T-cell (primary cell): Measurements from ENCODE around the gene FRMD3. TPM values are rescaled to one million over a fixed set of nuclear protein-coding genes. Genes with fewer than 3 reads are reported as not detected.

Experiments used
- ATAC-seq, 4 experiments: fragments of 200-7000 bp in 3 of 4; fragments of 150-1000 bp in 1 of 4; cut with Tn5 transposase; replicated peaks in 1 of 4; 1 replicate in 3 of 4; 2 replicates in 1 of 4; pipeline ENCODE4 v1.10.0; 2021; ENCODE audit warnings: moderate library complexity in 3 of 4, mild to moderate bottlenecking in 2 of 4, moderate number of reproducible peaks in 1 of 4
- CTCF ChIA-PET, 2 donors: fragments of 300-600 bp; sonication (Branson Sonifier 250); formaldehyde crosslinking; loops; one replicate each; lab custom pipeline; 2022; ENCODE audit warnings: antibody characterized with exemption in 2 of 2; lab: Charles Lee
- POLR2A ChIA-PET, 2 donors: fragments of 300-600 bp; sonication (Branson Sonifier 250); formaldehyde crosslinking; loops; one replicate each; lab custom pipeline; 2022; ENCODE audit warnings: antibody characterized with exemption in 2 of 2; lab: Charles Lee
- DNase-seq, 35 experiments: peaks; one replicate each; pipeline versions ENCODE4 v3.0.0 to v3.0.0-alpha.2; 2013 to 2023
- H3K27ac ChIP-seq: one replicate; pipeline ENCODE4 v1.5.1; 2013; ENCODE audit warnings: low read length
- H3K27me3 ChIP-seq, 2 experiments: replicated peaks in 1 of 2; 1 replicate in 1 of 2; 2 replicates in 1 of 2; pipeline versions ENCODE4 v1.6.1 to v1.7.0; 2013; ENCODE audit warnings: low read length in 1 of 2, mixed read lengths in 1 of 2; ENCODE audit not compliant: control insufficient read depth in 2 of 2, insufficient read depth in 2 of 2; ENCODE audit errors: extremely low read depth in 1 of 2
- H3K36me3 ChIP-seq, 2 donors: 1 replicate in 1 of 2; 2 replicates in 1 of 2; pipeline versions ENCODE4 v1.6.1 to v1.7.0; 2013; ENCODE audit warnings: low read length in 1 of 2; ENCODE audit not compliant: control insufficient read depth in 2 of 2, insufficient read depth in 1 of 2; ENCODE audit errors: extremely low read depth in 1 of 2
- H3K4me1 ChIP-seq, 2 experiments: 1 replicate in 1 of 2; 2 replicates in 1 of 2; pipeline versions ENCODE4 v1.6.1 to v1.7.0; 2013; ENCODE audit warnings: low read length in 2 of 2, mixed read lengths in 1 of 2; ENCODE audit not compliant: insufficient read depth in 2 of 2, control insufficient read depth in 1 of 2; ENCODE audit errors: extremely low read depth in 1 of 2
- H3K4me3 ChIP-seq, 2 donors: 1 replicate in 1 of 2; 2 replicates in 1 of 2; pipeline versions ENCODE4 v1.5.1 to v1.7.0; 2013; ENCODE audit warnings: mild to moderate bottlenecking in 2 of 2, low read length in 1 of 2, moderate library complexity in 1 of 2; ENCODE audit not compliant: control insufficient read depth in 1 of 2; ENCODE audit errors: extremely low read depth in 1 of 2
- H3K9me3 ChIP-seq: 2 replicates; pipeline ENCODE4 v1.7.0; 2013
- H3K27ac Mint-ChIP-seq, 2 donors: one replicate each; pipeline ENCODE4 v1.8.0; 2020 to 2021; ENCODE audit warnings: mild to moderate bottlenecking in 2 of 2, mixed read lengths in 2 of 2
- H3K27me3 Mint-ChIP-seq, 2 donors: one replicate each; pipeline ENCODE4 v1.8.0; 2021 to 2022; ENCODE audit warnings: mixed read lengths in 2 of 2
- H3K36me3 Mint-ChIP-seq: one replicate; pipeline ENCODE4 v1.8.0; 2021; ENCODE audit warnings: mixed read lengths
- H3K4me1 Mint-ChIP-seq, 3 donors: one replicate each; pipeline ENCODE4 v1.8.0; 2020 to 2022; ENCODE audit warnings: mixed read lengths in 3 of 3, mild to moderate bottlenecking in 1 of 3
- H3K4me3 Mint-ChIP-seq, 3 donors: one replicate each; pipeline ENCODE4 v1.8.0; 2020 to 2022; ENCODE audit warnings: mild to moderate bottlenecking in 3 of 3, mixed read lengths in 3 of 3, moderate library complexity in 3 of 3
- H3K9me3 Mint-ChIP-seq, 3 donors: one replicate each; pipeline ENCODE4 v1.8.0; 2020 to 2022; ENCODE audit warnings: mixed read lengths in 3 of 3
- WGBS: methylation state at CpG from one replicate; pipeline ENCODE4 v1.1.5; 2013; ENCODE audit warnings: missing lambda C conversion rate; ENCODE audit not compliant: insufficient coverage; 5-methylcytosine and 5-hydroxymethylcytosine counted together
- total RNA-seq, 35 experiments: library from RNA in 6 of 35; stranded (reverse) in 6 of 35; fragments of 120-200 nt in 1 of 35; gene quantifications; one replicate each; pipeline versions ENCODE4 v1.2.1 to v1.2.4 and lab custom pipeline; 2013 to 2026

Gene FRMD3
- total RNA-seq, 5 donors from 2014 or later (not counting 1 experiment from before 2014, with no cell fraction given), result 0.35 to 1.2 (median 0.55) TPM

DNA sequence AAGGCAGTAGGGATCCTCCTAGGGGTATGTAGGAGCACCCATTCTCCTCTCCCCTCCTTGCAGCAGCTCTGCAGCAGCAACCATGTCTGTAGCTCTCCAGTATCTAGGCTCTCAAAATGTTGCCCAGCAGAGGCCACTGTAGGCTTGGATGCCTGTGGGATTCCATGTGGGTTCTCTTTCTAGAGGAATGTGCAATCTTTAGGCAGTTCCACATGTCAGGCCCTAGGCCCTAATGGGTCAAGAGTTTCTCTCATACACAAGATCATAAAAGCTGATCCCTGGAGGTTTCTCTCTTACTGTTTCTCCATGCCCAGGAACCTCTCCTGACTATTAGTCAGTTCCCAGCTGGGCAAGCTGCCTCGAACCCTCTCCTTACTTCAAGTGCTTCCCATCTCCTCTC, 215.8 kb downstream of the FRMD3 start:
- H3K27me3 Mint-ChIP-seq, result peaks cover 0 to 8% of the 10 kb centered on the region in 2 donors
- Histone ChIP-seq H3K36me3 (no peaks in the 10 kb centered on the region), H3K4me1 (no peaks in the 10 kb centered on the region), H3K4me3 (no peak overlapping the region), H3K9me3 (no peaks in the 10 kb centered on the region), H3K27ac (no peak overlapping the region), H3K27me3 (no peaks in the 10 kb centered on the region)
- no peak overlapping the region for H3K4me3 Mint-ChIP-seq
- ATAC-seq, result no peak
- no peaks in the 10 kb centered on the region for H3K4me1 Mint-ChIP-seq
- ChIA-PET CTCF (interaction anchor here in 1 of 2 donors (0.5 kb wide), 1 partner anchor 89 kb away, joined by 3 read pairs; no protein-coding TSS in a partner anchor), POLR2A (no interaction called here)
- H3K36me3 Mint-ChIP-seq, result peaks cover 8% of the 10 kb centered on the region
- peaks cover 6 to 15% (median 9%) of the 10 kb centered on the region in 3 donors for H3K9me3 Mint-ChIP-seq
- 100% methylated on average over 1 of the region's 1 CpG for WGBS
- no peak overlapping the region for H3K27ac Mint-ChIP-seq
- DNase-seq, result no peak

DNA sequence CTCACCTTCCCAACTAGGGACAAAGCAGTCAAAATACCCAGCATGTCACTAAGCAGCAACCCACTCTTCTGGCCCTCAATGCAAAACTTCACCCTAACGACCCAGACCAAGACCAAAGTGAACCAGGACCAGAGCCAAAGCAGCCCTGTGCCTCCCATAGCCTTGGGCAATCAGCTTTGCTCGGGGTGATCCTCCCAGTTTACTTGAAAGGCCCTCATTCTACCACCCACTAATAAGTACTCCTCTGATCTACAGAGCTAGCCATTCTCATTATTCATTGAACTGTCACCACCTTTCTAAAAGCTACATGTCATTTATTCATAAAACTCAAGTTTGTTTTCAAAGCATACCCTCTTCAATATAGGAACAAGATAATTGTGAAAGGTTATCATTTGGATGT, 221.0 kb downstream of the FRMD3 start:
- H3K4me1 Mint-ChIP-seq, result no peaks in the 10 kb centered on the region
- ChIA-PET POLR2A (no interaction called here), CTCF (interaction anchor here in 1 of 2 donors (0.7 kb wide), 1 partner anchor 11 kb away, joined by 5 read pairs; no protein-coding TSS in a partner anchor)
- Histone ChIP-seq H3K4me3 (no peak overlapping the region), H3K27ac (no peak overlapping the region), H3K36me3 (no peaks in the 10 kb centered on the region), H3K27me3 (no peaks in the 10 kb centered on the region), H3K9me3 (no peaks in the 10 kb centered on the region), H3K4me1 (no peaks in the 10 kb centered on the region)
- 40% methylated on average over 2 of the region's 2 CpGs for WGBS
- H3K27me3 Mint-ChIP-seq, result peaks cover 0 to 8% of the 10 kb centered on the region in 2 donors
- no peaks in the 10 kb centered on the region for H3K36me3 Mint-ChIP-seq
- H3K9me3 Mint-ChIP-seq, result peaks cover 0 to 15% (median 5%) of the 10 kb centered on the region in 3 donors
- DNase-seq (no peak), ATAC-seq (no peak)
- no peak overlapping the region for H3K4me3 Mint-ChIP-seq
- no peak overlapping the region for H3K27ac Mint-ChIP-seq

DNA sequence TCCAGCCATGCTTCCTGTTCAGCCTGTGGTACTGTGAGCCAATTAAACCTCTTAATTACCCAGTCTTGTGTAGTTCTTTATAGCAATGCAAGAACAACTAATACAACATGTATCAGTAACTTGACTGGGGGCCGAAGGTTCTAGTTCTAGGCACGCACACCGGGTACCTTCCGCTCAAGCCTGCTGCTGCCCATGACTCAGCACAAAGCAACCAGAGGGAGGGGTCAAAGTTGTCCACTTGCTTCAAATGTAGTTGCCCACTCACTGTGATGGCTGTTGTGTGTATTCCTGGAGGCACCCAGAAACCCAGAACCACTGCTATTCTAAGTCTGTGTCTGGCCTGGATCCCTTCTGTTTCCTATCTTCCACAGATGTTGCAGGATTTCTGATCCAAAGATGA, 222.6 kb downstream of the FRMD3 start:
- Mint-ChIP-seq H3K4me3 (no peak overlapping the region), H3K36me3 (no peaks in the 10 kb centered on the region), H3K27ac (no peak overlapping the region), H3K4me1 (no peaks in the 10 kb centered on the region), H3K9me3 (peaks cover 0 to 10% (median 5%) of the 10 kb centered on the region in 3 donors), H3K27me3 (peaks cover 0 to 2% of the 10 kb centered on the region in 2 donors)
- DNase-seq (no peak), ATAC-seq (no peak)
- Histone ChIP-seq H3K27me3 (no peaks in the 10 kb centered on the region), H3K36me3 (no peaks in the 10 kb centered on the region), H3K4me1 (no peaks in the 10 kb centered on the region), H3K27ac (no peak overlapping the region), H3K9me3 (no peaks in the 10 kb centered on the region), H3K4me3 (no peak overlapping the region)
- CTCF ChIA-PET, result no interaction called here
- WGBS, result 100% methylated on average over 3 of the region's 4 CpGs
- POLR2A ChIA-PET, result no interaction called here

DNA sequence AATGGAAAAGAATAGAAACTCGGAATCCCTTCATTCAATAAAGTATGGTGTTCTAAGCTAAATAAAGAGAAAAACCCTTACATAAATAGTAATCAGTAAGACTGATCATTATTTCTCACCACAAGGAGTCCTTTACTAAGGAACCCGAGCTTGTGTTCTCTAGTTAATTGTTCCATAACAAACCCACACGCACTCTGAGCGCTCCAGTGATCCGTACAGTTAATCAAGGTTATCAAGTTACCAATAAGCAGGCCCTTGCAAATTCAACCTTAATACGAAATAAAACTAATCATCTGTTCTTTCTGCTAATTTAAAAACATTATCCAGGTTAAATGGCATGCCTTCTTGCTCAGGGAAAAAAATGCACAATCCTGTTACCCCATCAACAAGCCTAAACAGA, 224.4 kb downstream of the FRMD3 start:
- Mint-ChIP-seq H3K4me1 (no peaks in the 10 kb centered on the region), H3K9me3 (peaks cover 0 to 2% (median 0%) of the 10 kb centered on the region in 3 donors), H3K36me3 (peaks cover 6% of the 10 kb centered on the region), H3K4me3 (no peak overlapping the region), H3K27me3 (no peaks in the 10 kb centered on the region), H3K27ac (no peak overlapping the region)
- Histone ChIP-seq H3K27me3 (no peaks in the 10 kb centered on the region), H3K27ac (no peak overlapping the region), H3K4me1 (no peaks in the 10 kb centered on the region), H3K9me3 (no peaks in the 10 kb centered on the region), H3K36me3 (no peaks in the 10 kb centered on the region), H3K4me3 (no peak overlapping the region)
- DNase-seq, result no peak
- ChIA-PET CTCF (no interaction called here), POLR2A (no interaction called here)
- WGBS, result 89% methylated on average over 4 of the region's 6 CpGs
- ATAC-seq, result no peak

DNA sequence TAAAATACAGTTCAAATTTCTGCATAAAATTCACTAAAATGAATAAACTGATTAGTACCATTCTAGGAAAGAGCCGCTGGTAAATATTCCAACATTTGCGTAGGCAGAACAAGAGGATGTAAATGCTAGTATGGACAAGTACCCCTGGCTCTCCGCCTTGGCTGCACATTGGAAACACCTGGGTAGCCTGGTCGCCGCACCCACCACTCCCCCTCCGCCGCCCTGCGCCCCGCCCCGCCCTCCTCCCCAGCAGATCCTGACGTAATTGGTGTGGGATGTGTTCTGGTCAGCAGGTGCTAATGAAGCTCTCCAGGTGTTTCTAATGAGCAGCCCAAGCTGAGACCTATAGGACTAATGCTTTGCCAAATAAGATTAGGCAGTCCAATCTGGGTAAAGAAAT, 225.7 kb downstream of the FRMD3 start:
- Mint-ChIP-seq H3K4me1 (no peaks in the 10 kb centered on the region), H3K36me3 (peaks cover 11% of the 10 kb centered on the region), H3K27me3 (no peaks in the 10 kb centered on the region), H3K27ac (no peak overlapping the region), H3K4me3 (no peak overlapping the region), H3K9me3 (no peaks in the 10 kb centered on the region)
- no peaks in the 10 kb centered on the region for H3K36me3 ChIP-seq
- ChIA-PET POLR2A (no interaction called here), CTCF (no interaction called here)
- ATAC-seq (no peak), DNase-seq (no peak)
- H3K27me3 ChIP-seq, result no peaks in the 10 kb centered on the region
- H3K9me3 ChIP-seq, result no peaks in the 10 kb centered on the region
- 80% methylated on average over 1 of the region's 11 CpGs for WGBS
- H3K27ac ChIP-seq, result no peak overlapping the region
- no peak overlapping the region for H3K4me3 ChIP-seq
- no peaks in the 10 kb centered on the region for H3K4me1 ChIP-seq

DNA sequence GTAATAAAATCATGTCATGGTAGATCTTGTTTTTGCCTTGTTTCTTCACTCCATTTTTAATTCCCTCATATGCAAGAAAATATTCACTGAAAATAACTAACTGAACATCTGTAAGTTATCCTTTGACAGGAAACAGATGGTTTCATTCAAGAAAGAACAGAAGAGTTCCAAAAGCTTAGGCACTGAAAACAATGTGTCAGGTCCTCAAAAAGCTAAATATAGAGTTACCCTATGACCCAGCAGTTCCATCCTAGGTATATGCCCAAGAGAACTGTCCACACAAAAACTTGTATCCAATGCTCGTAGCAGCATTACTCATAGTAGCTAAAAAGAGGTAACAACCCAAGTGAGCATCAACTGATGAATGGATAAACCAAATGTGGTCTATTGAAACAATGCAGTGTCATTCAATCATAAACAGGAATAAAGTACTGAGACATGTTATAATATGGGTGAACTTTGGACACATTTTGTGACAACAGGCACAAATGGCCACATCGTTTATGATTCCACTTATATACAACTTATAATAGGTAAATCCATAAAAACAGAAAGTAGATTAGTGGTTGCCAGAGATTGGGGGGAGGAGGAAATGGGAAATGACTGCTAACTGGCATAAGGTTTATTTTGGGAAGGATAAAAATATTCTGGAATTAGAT, 231.0 kb downstream of the FRMD3 start:
- Histone ChIP-seq H3K27ac (no peak overlapping the region), H3K4me3 (no peak overlapping the region), H3K27me3 (no peaks in the 10 kb centered on the region), H3K4me1 (no peaks in the 10 kb centered on the region), H3K9me3 (no peaks in the 10 kb centered on the region), H3K36me3 (no peaks in the 10 kb centered on the region)
- Mint-ChIP-seq H3K4me3 (no peak overlapping the region), H3K36me3 (peaks cover 11% of the 10 kb centered on the region), H3K27ac (no peak overlapping the region), H3K27me3 (no peaks in the 10 kb centered on the region), H3K4me1 (no peaks in the 10 kb centered on the region), H3K9me3 (no peaks in the 10 kb centered on the region)
- DNase-seq, result no peak
- ATAC-seq, result no peak
- ChIA-PET POLR2A (no interaction called here), CTCF (no interaction called here)
- no CpG with 5 or more reads among the region's 2 CpGs for WGBS
